NOMO-1 (cell line): ENCODE data around the gene PSMA7.

Source experiments
- DNase-seq, 2 experiments: peaks; one replicate each; lab custom pipeline; 2025; ENCODE audit not compliant: unreplicated experiment in 2 of 2; lab: John Stamatoyannopoulos, UW

The PSMA7 gene

DNA sequence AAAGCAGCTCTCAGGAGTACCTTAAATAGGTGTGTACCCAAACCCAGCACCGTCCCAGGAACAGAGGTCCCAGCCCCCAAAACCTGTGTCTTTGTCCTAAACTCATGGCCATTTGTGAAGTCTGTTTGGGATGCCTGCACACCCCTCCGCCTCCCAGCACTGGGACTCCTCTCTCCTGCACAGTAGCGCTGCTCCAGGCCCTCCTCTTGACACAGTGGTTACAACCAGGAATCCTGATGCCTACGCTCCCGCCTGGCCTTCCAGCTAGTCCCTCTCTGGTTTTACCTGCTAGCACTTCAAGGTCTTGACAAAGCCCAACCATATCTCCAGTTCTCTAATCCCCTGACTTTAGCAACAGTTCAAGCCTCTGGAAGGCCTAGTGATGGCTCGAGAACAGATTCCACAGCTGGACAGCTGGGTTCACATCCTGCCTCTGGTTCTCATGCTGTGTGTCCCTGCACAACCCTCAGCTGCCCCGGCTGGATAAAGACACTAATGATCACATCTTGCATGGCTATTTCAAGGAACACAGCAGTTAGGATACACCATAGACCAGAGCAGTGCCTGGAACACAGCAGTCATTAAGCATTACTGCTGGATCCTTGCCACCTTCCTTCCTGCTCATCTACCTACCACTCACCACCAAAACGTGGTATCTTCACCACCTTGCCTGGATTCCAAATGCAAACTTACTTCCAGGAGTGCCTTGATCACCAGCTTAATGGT is 5.6 kb downstream of the PSMA7 start:
- DNase-seq: no peak

DNA sequence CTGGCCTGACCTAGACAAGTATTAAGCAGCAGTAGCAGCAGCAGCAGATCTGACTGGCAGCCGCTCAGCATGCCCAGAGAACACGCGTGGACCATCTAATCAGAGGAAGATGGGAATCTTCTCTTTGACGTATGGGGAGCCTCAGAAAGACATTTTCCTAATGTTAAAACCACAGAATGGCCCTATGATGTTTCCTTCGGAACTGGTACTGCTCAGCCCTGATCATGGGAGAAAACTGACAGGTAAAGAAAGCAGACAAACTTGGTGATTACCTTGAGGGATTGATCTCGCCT is 6.2 kb downstream of the PSMA7 start:
- no peak for DNase-seq

DNA sequence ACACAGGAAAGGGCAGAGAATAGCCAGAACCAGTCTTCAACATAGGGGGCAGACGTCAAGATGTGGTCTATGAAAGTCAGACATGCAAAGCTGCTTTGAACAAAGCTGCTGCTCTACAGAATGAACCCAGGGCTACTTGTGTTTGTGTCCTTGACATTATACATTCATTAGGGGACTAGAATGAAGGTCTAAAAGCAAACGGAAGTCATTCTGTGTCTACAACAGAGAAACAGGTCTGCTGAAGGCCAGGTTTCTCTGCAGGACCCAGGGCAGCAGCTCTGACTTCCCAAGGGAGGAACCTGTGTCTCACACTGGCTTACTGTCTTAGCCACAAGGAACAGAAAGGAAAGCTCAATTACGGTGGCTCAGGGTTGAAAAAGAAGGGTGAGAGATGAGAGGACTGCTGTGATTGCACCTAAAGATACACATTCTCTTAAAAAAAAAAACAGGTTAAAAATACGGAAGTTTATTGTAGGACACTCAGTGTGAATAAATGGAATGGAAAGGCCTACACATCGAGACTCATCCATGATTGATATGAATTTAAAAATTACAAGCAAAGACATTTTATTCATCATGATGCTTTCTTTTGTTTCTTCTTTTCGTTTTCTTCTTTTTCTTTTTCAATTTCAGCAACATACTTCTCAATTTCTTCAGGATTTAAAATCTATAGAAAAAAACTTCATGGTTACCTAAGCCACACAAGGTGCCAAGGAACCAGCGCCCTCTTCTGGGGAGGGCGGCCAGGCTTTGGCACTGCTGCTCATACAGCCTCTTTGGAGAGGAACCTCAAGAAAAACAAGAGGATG is 6.7 kb downstream of the PSMA7 start:
- DNase-seq: peak; percentile 56 to 66

DNA sequence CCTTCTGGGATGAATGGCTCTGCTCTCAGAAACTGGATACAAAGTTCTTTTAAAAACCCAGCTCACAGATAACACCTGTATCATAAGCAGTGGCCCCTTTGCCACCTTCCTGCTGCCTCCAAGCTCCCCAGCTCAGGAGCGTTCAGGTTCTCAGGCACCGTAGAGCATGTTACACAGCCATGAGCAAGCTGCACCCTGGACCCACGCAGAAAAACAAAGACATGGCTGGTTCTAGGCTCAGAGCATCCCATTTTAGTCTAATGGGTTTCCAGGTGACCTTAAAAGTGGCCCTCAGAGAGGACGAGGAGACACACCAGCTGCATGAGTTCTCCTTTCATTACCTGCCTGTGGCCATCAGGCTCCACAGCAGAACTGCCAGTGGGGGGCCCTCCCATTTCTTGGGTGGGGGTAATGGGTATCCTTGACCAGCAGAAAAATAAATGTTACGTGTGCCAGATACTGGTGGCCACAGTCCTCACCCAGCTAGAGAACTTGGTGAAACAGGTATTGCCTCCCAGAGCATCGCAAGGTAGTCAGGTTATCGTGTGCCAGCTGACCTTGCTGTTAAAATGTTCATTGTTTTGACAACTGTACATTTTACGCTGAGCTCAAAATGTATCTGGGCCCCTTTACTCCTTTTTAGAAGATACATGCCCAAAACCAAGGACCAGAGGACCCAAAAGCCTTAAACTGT is 7.5 kb downstream of the PSMA7 start:
- no peak for DNase-seq

DNA sequence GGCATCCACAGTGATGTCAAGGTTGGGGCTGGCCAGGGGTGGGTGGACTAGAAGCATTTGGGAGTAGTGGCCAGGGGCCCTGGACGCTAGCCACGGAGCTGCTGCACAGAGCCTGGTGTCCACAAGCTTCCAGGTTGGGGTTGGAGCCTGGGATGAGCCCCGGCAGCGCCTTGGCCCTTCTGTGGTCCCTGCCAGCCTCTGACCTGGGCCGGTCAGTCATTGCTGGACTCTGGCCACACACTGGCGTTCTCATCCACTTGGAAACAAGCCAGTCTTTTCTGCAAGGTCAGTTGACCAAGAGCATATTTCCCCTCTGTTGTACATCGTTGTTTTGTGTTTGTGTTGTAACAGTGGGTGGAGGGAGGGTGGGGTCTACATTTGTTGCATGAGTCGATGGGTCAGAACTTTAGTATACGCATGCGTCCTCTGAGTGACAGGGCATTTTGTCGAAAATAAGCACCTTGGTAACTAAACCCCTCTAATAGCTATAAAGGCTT is 8.4 kb downstream of the PSMA7 start:
- DNase-seq: no peak

DNA sequence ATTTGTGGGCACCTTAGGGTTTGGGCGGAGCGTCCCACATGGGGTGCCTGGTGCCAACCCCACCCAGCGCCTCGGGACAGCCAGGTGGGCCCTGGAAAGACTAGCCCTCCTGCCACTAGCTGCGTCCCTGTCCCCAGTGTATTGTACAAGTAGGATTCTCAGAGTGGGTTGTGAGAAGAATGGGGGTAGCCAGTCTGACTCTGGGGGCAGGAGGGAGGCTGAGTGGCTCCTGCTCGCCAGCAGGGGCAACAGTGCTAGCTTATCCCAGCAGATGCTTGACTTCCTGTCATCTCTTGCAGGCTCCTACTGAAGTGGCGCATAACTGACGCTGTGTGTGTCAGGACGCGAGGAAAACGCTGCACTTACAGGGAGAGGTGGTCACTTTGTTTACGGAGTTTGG is 9.3 kb downstream of the PSMA7 start:
- no peak for DNase-seq

DNA sequence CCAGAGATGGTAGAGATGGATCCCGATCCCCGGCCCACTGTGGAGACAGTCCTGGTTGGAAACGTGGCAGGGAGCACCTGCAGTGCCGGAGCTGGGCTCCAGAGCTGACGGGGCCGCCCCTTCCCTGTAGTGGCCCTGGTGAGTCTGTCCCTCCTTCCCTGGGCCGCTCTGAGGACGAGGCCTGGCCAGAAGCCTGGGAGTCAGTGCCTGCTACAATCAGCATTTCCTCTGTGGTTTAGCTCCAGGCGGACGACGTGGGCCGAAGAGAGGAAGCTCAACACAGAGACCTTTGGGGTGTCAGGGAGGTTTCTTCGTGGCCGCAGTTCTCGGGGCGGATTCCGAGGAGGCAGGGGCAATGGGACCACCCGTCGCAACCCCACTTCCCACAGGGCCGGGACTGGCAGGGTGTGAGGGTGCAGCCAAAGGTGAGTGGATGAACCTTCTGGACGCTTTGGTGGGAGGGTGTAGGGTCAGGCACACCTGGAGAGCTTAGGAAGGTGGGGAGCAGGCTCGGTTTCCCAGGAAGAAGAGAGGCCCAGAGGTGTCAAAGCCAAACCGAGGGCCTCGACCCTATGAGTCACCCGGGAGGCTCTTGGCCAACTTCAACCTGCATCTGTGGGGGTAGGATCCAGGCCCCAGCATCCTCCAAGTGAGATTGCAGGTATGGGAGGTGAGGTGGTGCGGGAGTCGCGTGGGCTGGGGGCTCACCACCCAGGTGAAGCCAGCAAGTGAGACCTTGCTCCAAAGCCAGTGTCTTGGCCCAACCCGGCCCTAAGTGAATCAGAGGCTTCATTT is 9.9 kb downstream of the PSMA7 start:
- DNase-seq: no peak

DNA sequence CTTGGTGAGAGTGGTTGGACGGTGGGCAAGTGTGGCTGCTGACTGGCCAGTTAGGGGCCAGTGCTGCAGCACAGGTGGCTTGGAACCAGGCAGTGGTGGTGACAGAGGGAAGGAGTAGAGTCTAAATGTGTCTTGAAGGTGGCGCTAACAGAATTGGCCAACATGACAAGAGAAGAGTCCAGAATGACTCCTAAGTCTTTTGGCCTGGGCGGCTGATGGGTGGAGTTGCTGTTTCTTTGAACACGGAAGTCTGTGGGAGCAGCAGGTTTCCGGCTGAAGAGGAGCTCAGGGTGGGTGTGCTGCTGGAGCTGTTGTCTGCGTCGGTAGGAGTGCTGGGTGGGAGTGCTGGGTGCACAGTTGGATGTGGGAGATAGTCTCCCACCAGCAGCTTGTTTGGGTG is 10.8 kb downstream of the PSMA7 start:
- DNase-seq: no peak

DNA sequence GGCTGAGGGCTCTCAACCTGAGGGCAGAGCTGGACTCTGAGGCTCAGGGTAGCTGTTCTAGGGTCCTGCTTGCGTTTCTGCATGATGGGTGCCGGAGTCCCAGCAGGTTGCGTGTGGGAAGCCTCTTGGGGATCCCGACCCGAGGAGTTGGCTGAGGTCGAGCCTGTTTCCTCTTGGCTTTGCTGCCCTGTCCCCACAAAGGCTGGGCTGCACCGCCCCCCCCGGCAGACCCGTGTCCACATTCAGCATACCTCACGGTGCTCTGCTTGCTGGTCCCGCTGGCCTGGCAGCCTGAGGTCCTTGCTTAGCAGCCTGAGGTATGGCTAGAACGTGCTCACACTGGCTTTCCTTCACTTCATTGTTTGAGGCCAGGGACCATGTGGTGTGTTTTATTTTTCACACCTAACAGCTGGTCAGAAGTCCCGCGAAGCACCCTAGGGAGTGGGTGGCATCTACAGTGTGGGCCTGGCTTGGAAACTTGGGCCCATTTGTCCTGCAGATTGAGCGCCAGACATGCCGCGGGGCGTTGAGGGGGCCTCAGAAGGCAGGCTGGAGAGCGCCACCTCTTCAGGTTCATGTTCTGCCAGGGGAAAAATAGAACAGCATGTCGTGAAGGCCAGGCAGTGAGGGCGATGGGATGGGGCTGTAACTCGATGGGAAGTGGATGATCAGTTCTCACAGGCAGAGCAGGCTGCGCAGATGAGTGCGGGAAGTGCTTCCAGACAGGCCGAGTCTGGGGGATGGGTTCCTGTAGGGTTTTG is 11.5 kb downstream of the PSMA7 start:
- no peak for DNase-seq

DNA sequence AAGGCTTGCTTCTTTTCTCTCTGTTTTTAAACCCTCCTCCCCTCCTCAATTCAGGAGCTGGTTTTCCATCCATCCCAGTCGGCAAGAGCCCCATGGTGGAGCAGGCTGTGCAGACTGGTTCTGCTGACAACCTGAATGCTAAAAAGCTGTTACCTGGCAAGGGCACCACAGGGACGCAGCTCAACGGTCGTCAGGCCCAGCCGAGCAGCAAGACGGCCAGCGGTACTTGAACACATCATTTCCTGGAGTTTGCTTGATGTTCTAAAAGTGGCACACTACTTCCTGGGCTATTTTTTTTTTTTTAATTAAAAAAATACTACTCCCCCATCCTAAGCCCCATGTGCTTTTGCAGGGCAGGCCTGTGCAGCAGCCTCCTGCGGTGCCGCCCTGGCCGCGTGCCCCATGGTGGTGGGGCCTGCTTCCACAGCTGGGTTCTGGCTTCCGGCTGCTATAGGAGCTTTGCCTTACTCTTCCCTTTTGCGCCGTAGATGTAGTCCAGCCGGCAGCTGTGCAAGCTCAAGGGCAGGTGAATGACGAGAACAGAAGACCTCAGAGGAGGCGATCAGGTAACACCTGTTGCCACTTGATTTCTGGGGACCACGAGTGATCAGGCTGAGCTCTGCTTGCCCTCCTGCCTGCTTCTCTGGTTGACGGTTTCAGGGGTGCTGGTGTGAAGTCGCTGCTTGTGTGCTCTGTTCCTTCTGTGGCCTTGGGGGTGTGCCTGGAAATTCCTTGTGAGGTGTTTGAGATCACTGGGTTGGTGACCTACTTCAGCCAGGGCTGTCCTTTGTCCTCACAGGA is 13.3 kb downstream of the PSMA7 start:
- no peak for DNase-seq

DNA sequence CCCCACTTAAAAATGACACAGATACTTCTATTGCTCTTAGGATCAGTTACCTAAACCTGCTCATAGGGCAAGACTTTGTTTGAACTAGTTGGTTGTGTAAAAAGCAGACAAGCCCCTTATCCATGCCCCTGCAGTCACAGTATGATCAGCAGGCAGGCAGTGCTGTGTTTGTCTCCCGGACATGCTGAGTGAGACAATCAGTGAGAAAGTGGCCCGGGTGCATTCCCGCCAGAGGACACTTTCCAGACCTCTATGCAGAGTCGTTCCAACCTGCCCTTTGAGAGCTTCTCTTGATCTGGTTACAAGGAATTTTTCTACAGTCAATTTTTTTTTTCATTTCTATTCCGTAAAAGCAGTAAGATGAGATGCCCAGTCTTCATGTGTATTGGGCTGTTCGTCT is 14.7 kb downstream of the PSMA7 start:
- no peak for DNase-seq

DNA sequence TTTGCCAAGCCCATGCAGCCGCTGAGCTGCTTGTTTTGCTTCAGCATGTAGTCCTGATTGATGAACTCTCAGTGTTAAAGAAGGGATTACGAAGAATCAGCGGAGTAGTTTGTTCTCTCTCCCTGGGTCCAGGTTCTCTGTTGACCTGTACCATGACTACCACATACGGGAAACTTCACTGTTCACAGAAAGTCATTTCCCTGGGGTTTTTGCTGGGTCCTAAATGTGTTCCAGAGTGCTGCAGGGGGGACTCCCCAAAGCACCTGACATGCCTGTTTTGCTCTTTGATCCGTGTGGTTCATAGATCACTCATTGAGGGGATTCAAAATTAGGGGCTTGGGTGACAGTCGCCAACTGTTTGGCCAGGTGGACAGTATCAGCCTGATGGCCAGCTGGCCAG is 15.4 kb downstream of the PSMA7 start:
- no peak for DNase-seq

DNA sequence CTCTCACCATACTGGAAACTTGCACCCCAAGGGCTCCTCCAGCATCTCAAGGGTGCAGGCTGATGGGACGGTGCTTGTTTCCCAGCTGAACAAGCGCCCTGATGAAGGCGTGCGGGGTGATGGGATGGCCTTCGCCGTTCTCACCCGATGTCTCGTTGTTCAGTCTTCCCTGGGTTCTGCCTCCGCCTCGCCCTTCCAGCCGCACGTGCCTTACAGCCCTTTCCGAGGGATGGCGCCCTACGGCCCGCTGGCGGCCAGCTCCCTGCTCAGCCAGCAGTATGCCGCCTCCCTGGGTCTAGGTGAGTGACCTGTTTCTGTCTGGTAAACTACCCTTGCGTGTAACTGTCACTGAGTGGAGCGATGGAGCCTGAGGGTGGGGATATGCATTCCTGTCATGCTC is 17.1 kb downstream of the PSMA7 start:
- DNase-seq: no peak

DNA sequence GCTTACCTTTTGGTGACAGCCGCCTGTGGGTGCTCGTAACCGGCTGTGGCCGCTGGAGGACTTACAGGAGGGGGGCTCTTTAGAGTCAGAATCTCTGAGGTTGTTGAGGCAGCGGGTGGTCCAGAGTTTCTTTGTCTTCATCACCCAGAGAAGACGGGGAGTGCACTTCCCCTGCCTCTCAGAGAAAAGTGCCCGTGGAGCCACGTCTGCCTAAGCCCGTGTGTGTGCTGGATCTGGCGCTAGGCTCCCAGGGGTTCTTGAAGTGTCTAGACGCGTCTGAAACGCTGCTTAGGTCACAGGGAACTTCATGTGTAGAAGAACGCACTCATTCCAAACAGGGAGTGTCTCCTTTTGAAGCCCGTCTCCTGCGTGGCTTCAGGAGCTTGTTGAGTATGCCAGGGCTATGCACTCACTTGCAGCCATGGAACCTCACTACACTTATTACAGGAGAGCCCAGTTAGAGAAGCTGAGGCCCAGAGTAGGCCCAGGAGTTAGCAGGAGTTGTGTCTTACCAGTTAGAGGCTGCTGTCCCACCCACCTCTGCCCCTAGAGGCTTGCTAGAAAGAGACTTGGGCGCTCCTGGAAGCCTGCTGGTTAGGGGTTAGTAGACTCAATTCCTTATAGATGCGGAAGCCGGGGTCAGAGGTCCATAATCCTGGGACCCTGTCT is 19.6 kb downstream of the PSMA7 start:
- no peak for DNase-seq

DNA sequence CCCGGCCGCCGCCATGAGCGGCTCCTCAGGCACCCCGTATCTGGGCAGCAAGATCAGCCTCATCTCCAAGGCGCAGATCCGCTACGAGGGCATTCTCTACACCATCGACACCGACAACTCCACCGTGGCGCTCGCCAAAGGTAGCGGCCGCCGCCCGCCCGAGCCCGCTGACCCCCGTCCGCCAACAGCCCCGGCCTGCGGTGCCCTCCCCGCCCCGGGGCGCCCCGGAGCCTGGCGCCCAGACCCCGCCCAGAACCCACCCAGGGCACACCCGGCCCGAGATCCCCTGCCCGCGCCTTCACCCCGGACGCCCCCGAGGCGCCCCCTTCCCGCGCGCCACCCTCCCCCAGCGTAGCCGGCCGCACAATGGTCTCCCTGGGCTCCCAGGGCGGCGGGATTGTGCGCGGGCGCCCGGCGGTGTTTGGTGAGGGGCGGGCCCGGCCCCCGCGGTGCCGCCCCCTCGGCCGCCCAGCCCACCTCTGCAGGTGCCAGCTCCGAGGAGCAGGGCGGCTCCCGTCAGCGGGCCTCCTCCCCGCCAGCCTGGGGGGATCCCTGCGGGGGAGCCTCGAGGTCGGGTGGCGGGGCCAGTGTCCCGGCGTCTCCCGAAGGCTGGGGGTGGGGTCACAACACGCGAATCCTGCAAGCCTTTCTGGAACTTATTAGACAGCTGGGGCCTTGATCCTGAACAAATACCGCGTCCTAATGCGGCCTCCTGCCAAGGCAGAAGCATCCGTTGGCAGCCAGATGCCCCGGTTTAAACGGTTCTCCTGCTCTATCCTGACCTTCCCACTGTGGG is 20.3 kb downstream of the PSMA7 start:
- no peak for DNase-seq

DNA sequence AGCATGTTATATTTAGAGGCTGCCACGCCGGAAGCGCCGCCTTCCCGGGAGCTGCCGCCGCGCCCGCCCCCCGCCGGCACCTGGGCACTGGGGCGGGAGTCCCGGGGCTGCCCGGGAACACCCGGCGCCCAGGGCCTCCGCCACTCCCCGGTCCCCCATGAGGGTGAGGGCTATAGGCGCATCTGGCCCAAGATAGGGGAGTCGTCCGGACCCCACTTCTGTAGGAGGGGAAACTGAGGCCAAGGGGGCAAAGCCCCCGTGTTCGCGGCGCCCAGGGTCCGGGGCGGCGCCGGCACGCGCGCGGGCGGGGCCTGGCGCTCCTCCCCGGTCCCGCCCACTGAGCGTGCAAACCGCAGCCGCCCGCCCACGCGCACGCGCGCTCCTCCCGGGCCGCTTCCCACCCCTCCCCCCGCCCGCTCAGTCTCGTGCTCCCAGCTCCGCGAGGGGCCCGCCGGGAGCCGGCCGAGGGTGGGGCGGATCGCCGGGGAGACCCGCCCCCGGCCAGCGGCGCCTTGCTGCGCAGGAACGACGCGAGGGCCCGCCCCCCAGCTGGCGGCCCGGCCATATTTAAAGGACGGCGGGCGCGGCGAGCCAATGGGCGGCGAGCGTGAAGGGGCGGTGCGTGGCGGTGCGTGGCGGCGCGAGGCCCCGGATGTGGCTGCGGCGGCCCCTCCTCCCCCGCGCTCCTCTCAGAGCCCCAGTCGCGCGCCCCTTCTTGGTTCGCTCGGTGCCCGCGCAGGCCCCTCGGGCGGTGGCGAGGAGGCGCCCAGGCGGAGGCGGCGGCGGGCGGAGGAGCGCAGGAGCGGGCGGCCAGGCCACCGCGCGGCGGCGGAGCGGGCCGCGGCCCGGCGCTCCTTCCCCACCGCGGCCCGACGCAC is 21.2 kb downstream of the PSMA7 start, which contains the start of gene LSM14B:
Gene LSM14B, plus strand, starts transcription at position 700 of the 878 bp plus-strand sequence. CDS start 192 bp downstream, outside the sequence.
- DNase-seq: peak; percentile 91 to 98
